A549 (cell line): ENCODE data around the gene INSYN1. TPM values are rescaled to one million over a fixed set of nuclear protein-coding genes. Genes with fewer than 3 reads are reported as not detected.

Source experiments
- ATAC-seq, 2 experiments: fragments of 200-7000 bp in 1 of 2; fragments of >200 bp in 1 of 2; cut with Nextera tagmentation in 1 of 2; cut with Tn5 transposase in 1 of 2; 3 replicates each; pipeline versions ENCODE4 v1.8.0 to v1.9.1; 2018 to 2020; ENCODE audit warnings: mild to moderate bottlenecking in 1 of 2, moderate library complexity in 1 of 2
- CTCF ChIA-PET: fragments of 300-600 bp; sonication (Branson Sonifier 250); formaldehyde crosslinking; extraction: SDS; loops from one replicate; lab custom pipeline; 2021; ENCODE audit warnings: antibody characterized with exemption, inconsistent platforms; lab: Yijun Ruan, JAX
- POLR2A ChIA-PET: fragments of 350-600 bp; formaldehyde crosslinking; extraction: SDS; loops from one replicate; lab custom pipeline; 2021; ENCODE audit warnings: antibody characterized with exemption, inconsistent platforms; lab: Yijun Ruan, JAX
- DNase-seq, 2 experiments: peaks; one replicate each; pipeline versions ENCODE4 v3.0.0 to v3.0.0-alpha.2; 2011 to 2016; ENCODE audit warnings: low read depth in 1 of 2, low spot score in 1 of 2
- FAIRE-seq: peaks from 2 replicates; lab custom pipeline; 2011; peaks lifted over from hg19 to GRCh38; lab: Jason Lieb, UNC
- H3K27ac ChIP-seq, 2 experiments: fragments of >200 bp; sonication (Bioruptor Twin); formaldehyde crosslinking; 3 replicates each; pipeline ENCODE4 v1.5.1; 2016 to 2017
- H3K4me1 ChIP-seq: fragments of >200 bp; sonication (Bioruptor Twin); formaldehyde crosslinking; 3 replicates; pipeline ENCODE4 v1.6.1; 2016
- H3K4me2 ChIP-seq: fragments of >200 bp; sonication (Bioruptor Twin); formaldehyde crosslinking; 3 replicates; pipeline ENCODE4 v1.6.1; 2016
- H3K4me3 ChIP-seq: fragments of >200 bp; sonication (Bioruptor Twin); formaldehyde crosslinking; 3 replicates; pipeline ENCODE4 v1.5.1; 2016
- H3K9me3 ChIP-seq: fragments of >200 bp; sonication (Bioruptor Twin); formaldehyde crosslinking; 3 replicates; pipeline ENCODE4 v1.6.1; 2016
- ATOH8 ChIP-seq: fragments of 250-450 bp; sonication (Bioruptor Pico); IDR thresholded peaks from 2 replicates; pipeline ENCODE4 v1.5.0; 2020; ENCODE audit warnings: low read depth, mild to moderate bottlenecking, moderate library complexity
- CHD2 ChIP-seq: fragments of 150-350 bp; IDR thresholded peaks from 2 replicates; pipeline ENCODE4 v1.6.1; 2014; ENCODE audit warnings: low read length; ENCODE audit not compliant: partially characterized antibody
- E2F6 ChIP-seq: IDR thresholded peaks from 2 replicates; pipeline ENCODE4 v1.6.1; 2012; ENCODE audit warnings: low read depth, borderline replicate concordance
- EHF ChIP-seq: fragments of 250-450 bp; sonication (Bioruptor Pico); IDR thresholded peaks from 2 replicates; pipeline ENCODE4 v1.5.0; 2020; ENCODE audit warnings: mild to moderate bottlenecking
- EHMT2 ChIP-seq: fragments of 200-600 bp; sonication (generic); IDR thresholded peaks from 2 replicates; pipeline ENCODE4 v1.6.1; 2016; ENCODE audit warnings: antibody characterized with exemption, low read depth, mild to moderate bottlenecking, moderate library complexity
- GATA3 ChIP-seq: IDR thresholded peaks from 2 replicates; pipeline ENCODE4 v1.6.1; 2012; ENCODE audit warnings: borderline replicate concordance
- HOXA7 ChIP-seq: fragments of 250-450 bp; sonication (Bioruptor Pico); IDR thresholded peaks from 2 replicates; pipeline ENCODE4 v1.5.0; 2020; ENCODE audit warnings: mild to moderate bottlenecking, moderate library complexity
- HOXB13 ChIP-seq: fragments of 250-450 bp; sonication (Bioruptor Pico); IDR thresholded peaks from 2 replicates; pipeline ENCODE4 v1.5.0; 2020; ENCODE audit warnings: low read depth, mild to moderate bottlenecking, moderate library complexity
- MAFK ChIP-seq: fragments of 450-650 bp; IDR thresholded peaks from 2 replicates; pipeline ENCODE4 v1.6.1; 2014; ENCODE audit not compliant: partially characterized antibody
- MYC ChIP-seq: IDR thresholded peaks from 2 replicates; pipeline ENCODE4 v1.6.1; 2012; ENCODE audit warnings: mild to moderate bottlenecking, inconsistent platforms, low read length, improper control_type of control experiment, borderline replicate concordance
- NPAS2 ChIP-seq: fragments of 250-450 bp; sonication (Bioruptor Pico); IDR thresholded peaks from 2 replicates; pipeline ENCODE4 v1.8.0; 2022; ENCODE audit warnings: mild to moderate bottlenecking, moderate library complexity, borderline replicate concordance
- POLR2AphosphoS2 ChIP-seq: conservative IDR thresholded peaks from 2 replicates; pipeline ENCODE4 v1.6.1; 2012; ENCODE audit warnings: low read length, improper control_type of control experiment, inconsistent platforms
- RAD21 ChIP-seq, 2 experiments: fragments of >200 bp in 1 of 2; sonication (Bioruptor Twin) in 1 of 2; formaldehyde crosslinking in 1 of 2; IDR thresholded peaks in 1 of 2; conservative IDR thresholded peaks in 1 of 2; 2 replicates in 1 of 2; 3 replicates in 1 of 2; pipeline ENCODE4 v1.6.1; 2012 to 2018; ENCODE audit warnings: inconsistent platforms in 1 of 2
- RARB ChIP-seq: fragments of 250-450 bp; sonication (Bioruptor Pico); IDR thresholded peaks from 2 replicates; pipeline ENCODE4 v1.8.0; 2021; ENCODE audit warnings: mild to moderate bottlenecking, moderate library complexity
- USF2 ChIP-seq: fragments of 450-650 bp; IDR thresholded peaks from 2 replicates; pipeline ENCODE4 v1.6.1; 2014; ENCODE audit warnings: antibody characterized with exemption
- WGBS: methylation state at CpG from one replicate; pipeline ENCODE4 v1.1.6; 2017; ENCODE audit errors: missing lambda C conversion rate; 5-methylcytosine and 5-hydroxymethylcytosine counted together
- polyA plus RNA-seq, 4 experiments: library from polyadenylated mRNA; depleted of rRNA in 3 of 4; stranded (reverse); fragments of >200 nt; fragmentation: RNase III in 1 of 4; extraction: RNeasy Plus Mini Kit Qiagen cat#74134 plus additional on column Dnase treatment in 1 of 4; gene quantifications; 2 replicates in 3 of 4; 3 replicates in 1 of 4; pipeline ENCODE4 v1.2.3, GENCODE V29; 2011 to 2017

INSYN1 gene
- polyA plus RNA-seq, 2 of the 4 experiments (the other 2 are of a cell fraction) = 0.54 to 1.9 TPM

GRCh38 chr15:73773428-73773827 is 20.3 kb upstream of the INSYN1 start:
- H3K4me2 ChIP-seq = no peak overlapping the region
- no peak for ATAC-seq
- CTCF ChIA-PET = no interaction called here
- H3K4me3 ChIP-seq = no peak overlapping the region
- no peak overlapping the region for H3K27ac ChIP-seq
- no peak for TF ChIP-seq CHD2
- no peak for TF ChIP-seq RARB (CRISPR knock-in tag)
- TF ChIP-seq HOXB13 (CRISPR knock-in tag) = no peak
- no peak for TF ChIP-seq NPAS2 (CRISPR knock-in tag)
- no peak for TF ChIP-seq MYC
- no peak for TF ChIP-seq HOXA7 (CRISPR knock-in tag)
- TF ChIP-seq E2F6 = no peak
- TF ChIP-seq GATA3 = no peak
- no peak for TF ChIP-seq MAFK
- TF ChIP-seq, all 56 proteins: peak for 0
- POLR2A ChIA-PET = no interaction called here
- Histone ChIP-seq H3K9me3 (no peaks in the 10 kb centered on the region), H3K4me1 (peaks cover 7% of the 10 kb centered on the region)
- DNase-seq (no peak), FAIRE-seq (no peak)
- 61% methylated on average over 6 of the region's 6 CpGs for WGBS

DNA sequence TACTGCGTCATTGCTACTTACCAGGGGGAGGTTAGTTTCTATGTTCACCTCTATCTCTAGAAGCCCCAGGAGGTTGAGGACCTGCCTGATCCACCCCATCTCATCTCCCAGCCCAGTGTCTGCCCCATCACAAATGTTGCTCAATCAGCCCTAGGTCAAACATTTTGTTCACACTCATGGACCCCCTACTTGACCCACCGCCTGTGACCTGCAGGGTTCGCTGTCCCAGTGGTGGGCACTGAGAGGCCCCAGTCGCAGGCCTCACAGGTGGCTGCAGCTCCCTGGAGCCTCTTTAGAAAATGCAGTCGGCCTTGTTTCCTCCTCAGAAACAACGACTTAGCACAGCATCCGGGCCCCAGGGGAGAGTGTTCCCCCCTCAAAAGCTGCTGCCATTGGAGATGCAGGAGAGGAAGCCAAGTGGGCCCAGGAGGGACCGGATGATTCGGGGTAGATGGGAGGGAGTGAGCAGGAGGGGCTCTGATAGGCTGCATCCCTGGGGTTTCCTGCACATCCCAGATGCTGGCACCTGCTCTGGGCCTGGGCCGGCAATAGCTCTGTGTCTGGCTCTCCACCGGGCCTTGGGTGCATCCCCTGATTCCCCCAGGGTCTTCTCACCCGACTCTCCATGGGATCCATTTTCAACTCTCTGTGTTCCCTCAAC is 18.4 kb upstream of the INSYN1 start:
- TF ChIP-seq RAD21 (conservative IDR thresholded peaks at IDR 0.05 in 1 of 2, IDR thresholded peaks at IDR 0.05 in 1 of 2) (no peak), POLR2AphosphoS2 (no peak), EHMT2 (no peak), EHF (CRISPR knock-in tag) (no peak), ATOH8 (CRISPR knock-in tag) (no peak), USF2 (no peak)

GRCh38 chr15:73770050-73770449 is 16.9 kb upstream of the INSYN1 start:
- ChIA-PET POLR2A (no interaction called here), CTCF (no interaction called here)
- FAIRE-seq = no peak
- H3K4me1 ChIP-seq = peaks cover 5% of the 10 kb centered on the region
- no peaks in the 10 kb centered on the region for H3K9me3 ChIP-seq
- 54% methylated on average over 1 of the region's 1 CpG for WGBS
- TF ChIP-seq NPAS2 (CRISPR knock-in tag) (no peak), EHF (CRISPR knock-in tag) (no peak), RAD21 (conservative IDR thresholded peaks at IDR 0.05 in 1 of 2, IDR thresholded peaks at IDR 0.05 in 1 of 2) (no peak)
- no peak for ATAC-seq
- H3K4me3 ChIP-seq = no peak overlapping the region
- no peak overlapping the region for H3K27ac ChIP-seq
- DNase-seq = no peak
- H3K4me2 ChIP-seq = no peak overlapping the region

More for the DNA sequence above, 18.4 kb upstream of the INSYN1 start:
- ATAC-seq (no peak), FAIRE-seq (no peak), DNase-seq (no peak)
- Histone ChIP-seq H3K4me1 (peaks cover 7% of the 10 kb centered on the region), H3K4me3 (no peak overlapping the region), H3K9me3 (no peaks in the 10 kb centered on the region), H3K27ac (no peak overlapping the region), H3K4me2 (no peak overlapping the region)
- CTCF ChIA-PET = interaction anchor here (0.8 kb wide), 1 partner anchor 8 kb away, joined by 3 read pairs; no protein-coding TSS in a partner anchor
- POLR2A ChIA-PET = no interaction called here
- WGBS = 71% methylated on average over 12 of the region's 12 CpGs
